Endothelial cell of umbilical vein (primary cell): ENCODE results near the gene TKT.

Experiments used
- CTCF ChIP-seq, 2 donors: IDR thresholded peaks; 1 replicate in 1 of 2; 2 replicates in 1 of 2; pipeline ENCODE4 v1.5.1; 2011; ENCODE audit warnings: low read length in 2 of 2, mild to moderate bottlenecking in 2 of 2, moderate library complexity in 2 of 2, control low read depth in 1 of 2, inconsistent platforms in 1 of 2, low read depth in 1 of 2; ENCODE audit not compliant: insufficient read depth in 1 of 2; ENCODE audit errors: extremely low read depth in 1 of 2
- EZH2 ChIP-seq: IDR thresholded peaks from 2 replicates; pipeline ENCODE4 v1.6.1; 2012; ENCODE audit warnings: borderline replicate concordance, low read depth, mild to moderate bottlenecking, moderate library complexity, low read length, inconsistent platforms; ENCODE audit not compliant: severe bottlenecking
- FOS ChIP-seq: IDR thresholded peaks from 2 replicates; pipeline ENCODE4 v1.6.1; 2011; ENCODE audit warnings: mild to moderate bottlenecking, low read length, moderate library complexity, borderline replicate concordance; ENCODE audit not compliant: insufficient read depth
- JUN ChIP-seq: IDR thresholded peaks from 2 replicates; pipeline ENCODE4 v1.6.1; 2011; ENCODE audit warnings: borderline replicate concordance, low read depth; ENCODE audit not compliant: insufficient read length, insufficient read depth
- POLR2A ChIP-seq: IDR thresholded peaks from 2 replicates; pipeline ENCODE4 v1.6.1; 2012; ENCODE audit warnings: low read depth, mild to moderate bottlenecking, control low read depth, low read length

GRCh38 chr3:53226841-53227407, 28.9 kb downstream of the TKT start:
- no peak for TF ChIP-seq CTCF (IDR thresholded peaks at IDR 0.05; ENCODE audit: extremely low read depth in 1 of 2, insufficient read depth in 1 of 2, low read depth in 1 of 2, low read length in 2 of 2)
- TF ChIP-seq EZH2: no peak
- no peak for TF ChIP-seq JUN
- TF ChIP-seq POLR2A: no peak
- TF ChIP-seq FOS: no peak
